Gastrocnemius medialis (tissue), 4 donors: ENCODE data around the gene USP53. TPM values are rescaled to one million over a fixed set of nuclear protein-coding genes. Genes with fewer than 3 reads are reported as not detected.
A peak's percentile ranks its signal among the peaks of the same experiment; 100 is the strongest.
"Not testable (repeated sequence)": the region's sequence is repeated elsewhere in the genome, so short reads cannot be mapped to it uniquely, and the experiment has no call there.

Source experiments
- ATAC-seq, 2 donors: fragments of 150-250 bp; one replicate each; pipeline ENCODE4 v1.9.1; 2016
- DNase-seq, 2 donors: peaks; one replicate each; pipeline ENCODE4 v3.0.0-alpha.2; 2019
- H3K27ac ChIP-seq, 4 donors: fragments of 200-600 bp; sonication (generic); 1 replicate in 1 of 4; 2 replicates in 3 of 4; pipeline ENCODE4 v1.5.1; 2016 to 2018; ENCODE audit warnings: mild to moderate bottlenecking in 2 of 4, moderate library complexity in 1 of 4
- H3K27me3 ChIP-seq, 3 donors: fragments of 200-600 bp; sonication (generic) in 2 of 3; 1 replicate in 1 of 3; 2 replicates in 2 of 3; pipeline versions ENCODE4 v1.5.1 to v1.6.0; 2016 to 2019; ENCODE audit warnings: mild to moderate bottlenecking in 1 of 3, moderate library complexity in 1 of 3
- H3K36me3 ChIP-seq, 2 donors: fragments of 200-600 bp; sonication (generic) in 1 of 2; one replicate each; pipeline ENCODE4 v1.5.1; 2017 to 2018
- H3K4me1 ChIP-seq, 2 donors: fragments of 200-600 bp; sonication (generic) in 1 of 2; one replicate each; pipeline ENCODE4 v1.5.1; 2016 to 2017; ENCODE audit warnings: mild to moderate bottlenecking in 2 of 2
- H3K4me3 ChIP-seq, 4 donors: fragments of 200-600 bp; sonication (generic) in 3 of 4; 1 replicate in 1 of 4; 2 replicates in 3 of 4; pipeline ENCODE4 v1.5.1; 2016 to 2019; ENCODE audit warnings: mild to moderate bottlenecking in 2 of 4
- H3K9me3 ChIP-seq, 3 donors: fragments of 200-600 bp; sonication (generic) in 2 of 3; 1 replicate in 1 of 3; 2 replicates in 2 of 3; pipeline ENCODE4 v1.5.1; 2016 to 2019
- CTCF ChIP-seq, 5 experiments: fragments of 450-650 bp in 3 of 5; fragments of 200-600 bp in 2 of 5; sonication (generic) in 2 of 5; IDR thresholded peaks in 4 of 5; conservative IDR thresholded peaks in 1 of 5; 1 replicate in 4 of 5; 2 replicates in 1 of 5; pipeline ENCODE4 v1.5.1; 2016 to 2019; ENCODE audit warnings: antibody characterized with exemption in 5 of 5, mild to moderate bottlenecking in 3 of 5, moderate library complexity in 3 of 5
- POLR2A ChIP-seq, 2 donors: fragments of 450-650 bp; IDR thresholded peaks; one replicate each; pipeline ENCODE4 v1.6.1; 2017; ENCODE audit warnings: antibody characterized with exemption in 2 of 2, mild to moderate bottlenecking in 2 of 2, moderate library complexity in 2 of 2
- in situ Hi-C, 4 donors: fragments of 200-750 bp; cut with MboI; loops; one replicate each; pipeline versions ENCODE4 v1.15.0 to v1.8.0; 2017; ENCODE audit warnings: low sequenced_read_pairs in 4 of 4
- intact Hi-C: fragments of 100-400 bp; cut with DNase I; formaldehyde crosslinking; loops from one replicate; pipeline ENCODE4 v1.15.1; 2023; ENCODE audit warnings: low total_unique reads
- total RNA-seq, 4 donors: library from RNA; depleted of rRNA; stranded (reverse); fragments of >200 nt; gene quantifications; one replicate each; pipeline versions ENCODE4 v1.1.0 to v1.2.3, GENCODE V29; 2016

Gene USP53
- total RNA-seq, 4 donors from 2014 or later = 56.9 to 190 (median 98.5) TPM

- peaks cover 0 to 4% of the 10 kb centered on the region in 2 donors for H3K4me1 ChIP-seq
- H3K27me3 ChIP-seq = no peaks in the 10 kb centered on the region
- no peaks in the 10 kb centered on the region for H3K9me3 ChIP-seq
- TF ChIP-seq CTCF (IDR thresholded peaks at IDR 0.05 in 4 of 5, conservative IDR thresholded peaks at IDR 0.05 in 1 of 5) (no peak), POLR2A (IDR thresholded peaks at IDR 0.05) (no peak)
- no peak for DNase-seq
- in situ Hi-C loops (no loop called here), intact Hi-C loops (no loop called here)
- H3K36me3 ChIP-seq = peaks cover 0 to 73% of the 10 kb centered on the region in 2 donors
- no peak overlapping the region for H3K4me3 ChIP-seq
- peak overlapping the region in 2 of 4 donors; percentile 13 to 33 for H3K27ac ChIP-seq
- no peak for ATAC-seq
These were observed 59.0 kb downstream of the USP53 start for GRCh38 chr4:119271361-119272085.

GRCh38 chr4:119279541-119279940 is 67.0 kb downstream of the USP53 start:
- H3K36me3 ChIP-seq, DNase-seq, H3K9me3 ChIP-seq, intact Hi-C loops, H3K27me3 ChIP-seq, H3K4me3 ChIP-seq, ATAC-seq: not testable (repeated sequence)
- in situ Hi-C loops = loop anchor here in 2 of 4 donors (25.0 kb wide), 1 partner anchor 517 kb away; no protein-coding TSS in a partner anchor
- H3K27ac ChIP-seq = peak overlapping the region in 1 of 4 donors; percentile 1
- H3K4me1 ChIP-seq = peaks cover 29 to 42% of the 10 kb centered on the region in 2 donors

GRCh38 chr4:119279945-119280344 is 67.4 kb downstream of the USP53 start:
- not testable (repeated sequence) for H3K4me3 ChIP-seq, H3K9me3 ChIP-seq, DNase-seq, H3K36me3 ChIP-seq, ATAC-seq, H3K27me3 ChIP-seq
- H3K4me1 ChIP-seq = peaks cover 33 to 46% of the 10 kb centered on the region in 2 donors
- in situ Hi-C loops = loop anchor here in 2 of 4 donors (10.0 to 25.0 kb wide), 2 partner anchors 295 to 518 kb away; no protein-coding TSS in a partner anchor
- H3K27ac ChIP-seq = peak overlapping the region in 2 of 4 donors; percentile 1 to 10
- intact Hi-C loops = loop anchor here (10.0 kb wide), 1 partner anchor 535 kb away; no protein-coding TSS in a partner anchor

GRCh38 chr4:119281393-119281792 is 68.9 kb downstream of the USP53 start:
- ATAC-seq = no peak
- H3K36me3 ChIP-seq = no peaks in the 10 kb centered on the region
- intact Hi-C loops = loop anchor here (10.0 kb wide), 1 partner anchor 537 kb away; no protein-coding TSS in a partner anchor
- H3K27me3 ChIP-seq = no peaks in the 10 kb centered on the region
- DNase-seq = no peak
- no peak overlapping the region for H3K4me3 ChIP-seq
- H3K9me3 ChIP-seq = no peaks in the 10 kb centered on the region
- H3K27ac ChIP-seq = peak overlapping the region in 2 of 4 donors; percentile 40 to 70
- H3K4me1 ChIP-seq = peaks cover 46 to 61% of the 10 kb centered on the region in 2 donors
- in situ Hi-C loops = loop anchor here in 2 of 4 donors (10.0 to 25.0 kb wide), 2 partner anchors 297 to 519 kb away; no protein-coding TSS in a partner anchor
- TF ChIP-seq POLR2A (IDR thresholded peaks at IDR 0.05) (no peak), CTCF (IDR thresholded peaks at IDR 0.05 in 4 of 5, conservative IDR thresholded peaks at IDR 0.05 in 1 of 5) (no peak)

GRCh38 chr4:119284876-119285780 is 72.6 kb downstream of the USP53 start:
- peak overlapping the region; percentile 1 to 22 (median 10) for H3K4me3 ChIP-seq
- H3K36me3 ChIP-seq = no peaks in the 10 kb centered on the region
- intact Hi-C loops (loop anchor here (1.0 to 10.0 kb wide), 3 partner anchors 14 to 540 kb away; no protein-coding TSS in a partner anchor), in situ Hi-C loops (loop anchor here in 3 of 4 donors (5.0 to 25.0 kb wide), 3 partner anchors 300 to 523 kb away; no protein-coding TSS in a partner anchor)
- no peaks in the 10 kb centered on the region for H3K9me3 ChIP-seq
- peaks cover 69 to 75% of the 10 kb centered on the region in 2 donors for H3K4me1 ChIP-seq
- DNase-seq (no peak), ATAC-seq (peak in 1 of 2 donors; percentile 18)
- peak overlapping the region; percentile 64 to 77 (median 69) for H3K27ac ChIP-seq
- no peaks in the 10 kb centered on the region for H3K27me3 ChIP-seq
- TF ChIP-seq CTCF (IDR thresholded peaks at IDR 0.05 in 4 of 5, conservative IDR thresholded peaks at IDR 0.05 in 1 of 5) (peak in 2 of 5 experiments; percentile 20 to 25), POLR2A (IDR thresholded peaks at IDR 0.05) (no peak)
